Fibroblast of the conjunctiva (primary cell): Measurements from ENCODE around the gene ISG15.
"Not testable (repeated sequence)": the region's sequence is repeated elsewhere in the genome, so short reads cannot be mapped to it uniquely, and the experiment has no call there.

Experiments
- DNase-seq: peaks from one replicate; pipeline ENCODE4 v3.0.0-alpha.2; 2010; ENCODE audit warnings: low read depth

Gene ISG15

DNA sequence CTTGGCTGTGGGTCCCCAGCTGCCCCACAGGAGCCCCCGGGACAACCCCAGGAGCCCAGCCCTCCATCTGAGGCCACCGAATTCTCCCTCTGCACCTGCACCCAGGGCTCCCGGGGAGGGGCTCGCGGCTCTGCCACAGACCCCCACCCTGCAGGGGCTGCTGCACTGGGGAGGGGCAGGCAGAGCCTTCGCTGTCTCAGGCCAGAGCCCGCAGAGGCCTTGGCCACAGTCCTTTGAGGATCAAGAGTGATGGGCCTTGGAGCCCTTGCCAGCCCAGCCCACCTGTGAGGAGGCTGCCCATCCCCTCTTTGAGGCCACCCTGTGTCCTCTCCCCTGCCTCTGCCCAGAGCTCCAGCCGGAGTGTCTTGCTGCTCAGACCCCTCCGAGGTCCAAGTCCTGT lies 37.9 kb upstream of the ISG15 start:
- DNase-seq = no peak

DNA sequence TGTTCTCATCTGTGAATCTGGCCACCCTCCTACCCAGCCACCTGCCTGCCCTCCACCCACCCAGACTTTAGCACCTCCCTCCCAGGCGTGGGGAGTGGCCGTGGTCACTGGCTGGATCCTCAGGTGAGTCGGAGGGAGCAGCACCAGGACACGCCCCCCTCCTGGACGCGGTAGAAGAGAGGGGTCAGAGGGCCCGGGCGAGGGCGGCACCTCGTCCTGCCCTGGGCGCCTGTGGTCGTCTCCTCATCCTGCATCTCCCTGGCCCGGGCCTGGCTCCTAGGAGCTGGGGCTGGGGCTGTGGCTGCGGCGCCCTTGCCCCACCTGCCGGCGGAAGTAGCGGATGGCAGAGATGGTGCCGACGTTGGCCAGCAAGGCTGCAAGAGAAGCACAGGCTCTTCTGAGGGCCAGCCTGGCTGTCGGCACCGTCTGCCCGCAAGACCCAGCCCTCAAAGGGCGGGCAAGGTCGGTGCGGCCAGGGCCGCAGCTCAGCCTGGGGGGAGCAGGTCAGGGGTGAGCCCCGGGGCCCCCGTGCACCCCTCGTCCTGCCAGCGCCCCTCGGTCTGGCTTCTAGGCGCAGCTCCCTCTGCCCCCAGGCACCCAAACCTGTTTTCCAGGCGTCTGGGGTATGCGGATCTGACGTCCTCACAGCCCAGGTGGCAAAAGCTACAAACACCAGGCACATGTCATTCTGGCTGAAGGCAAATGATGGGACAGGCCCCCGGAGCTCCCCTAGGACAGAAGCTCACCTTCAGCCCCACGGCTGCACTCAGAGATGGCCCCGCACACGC lies 37.2 kb upstream of the ISG15 start:
- peak; percentile 24 for DNase-seq

DNA sequence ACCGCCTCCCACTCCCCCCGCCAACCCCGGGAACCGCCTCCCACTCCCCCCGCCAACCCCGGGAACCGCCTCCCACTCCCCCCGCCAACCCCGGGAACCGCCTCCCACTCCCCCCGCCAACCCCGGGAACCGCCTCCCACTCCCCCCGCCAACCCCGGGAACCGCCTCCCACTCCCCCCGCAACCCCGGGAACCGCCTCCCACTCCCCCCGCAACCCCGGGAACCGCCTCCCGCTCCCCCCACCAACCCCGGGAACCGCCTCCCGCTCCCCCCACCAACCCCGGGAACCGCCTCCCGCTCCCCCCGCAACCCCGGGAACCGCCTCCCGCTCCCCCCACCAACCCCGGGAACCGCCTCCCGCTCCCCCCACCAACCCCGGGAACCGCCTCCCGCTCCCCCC lies 36.5 kb upstream of the ISG15 start:
- DNase-seq = not testable (repeated sequence)

DNA sequence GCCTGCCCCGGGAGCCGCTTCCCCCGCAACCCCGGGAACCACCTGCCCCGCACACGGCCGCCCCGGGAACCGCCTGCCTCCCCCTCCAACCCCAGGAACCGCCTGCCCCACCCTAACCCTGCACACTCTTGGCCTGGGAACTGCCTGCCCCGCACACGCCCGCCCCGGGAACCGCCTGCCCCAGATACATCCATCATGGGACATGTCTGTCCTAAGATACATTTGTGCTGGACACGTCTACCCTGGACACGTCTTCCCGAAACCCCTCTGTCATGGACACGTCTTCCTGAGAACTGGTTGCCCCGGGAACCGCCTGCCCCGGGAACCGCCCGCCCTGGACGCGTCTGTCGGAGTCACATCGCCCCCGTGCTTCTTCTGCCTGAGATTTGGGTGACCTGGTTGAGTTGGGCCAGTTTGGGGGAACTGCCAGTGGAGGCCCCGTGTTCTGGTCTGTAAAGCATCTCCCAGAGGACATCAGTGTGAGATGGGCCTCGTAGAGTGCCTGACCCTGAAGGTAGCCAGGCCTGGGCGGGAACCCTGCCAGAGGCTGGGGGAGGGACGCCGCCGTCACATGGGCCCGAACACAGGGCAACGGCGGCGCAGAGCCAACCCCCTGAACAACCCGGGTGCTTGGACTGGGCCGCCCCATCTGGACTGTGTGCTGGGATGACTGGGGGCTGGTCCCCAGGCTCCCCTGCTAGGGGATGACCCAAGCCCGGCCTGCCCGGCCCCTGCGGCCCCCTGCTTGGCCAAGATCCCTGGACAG lies 35.0 kb upstream of the ISG15 start:
- no peak for DNase-seq

DNA sequence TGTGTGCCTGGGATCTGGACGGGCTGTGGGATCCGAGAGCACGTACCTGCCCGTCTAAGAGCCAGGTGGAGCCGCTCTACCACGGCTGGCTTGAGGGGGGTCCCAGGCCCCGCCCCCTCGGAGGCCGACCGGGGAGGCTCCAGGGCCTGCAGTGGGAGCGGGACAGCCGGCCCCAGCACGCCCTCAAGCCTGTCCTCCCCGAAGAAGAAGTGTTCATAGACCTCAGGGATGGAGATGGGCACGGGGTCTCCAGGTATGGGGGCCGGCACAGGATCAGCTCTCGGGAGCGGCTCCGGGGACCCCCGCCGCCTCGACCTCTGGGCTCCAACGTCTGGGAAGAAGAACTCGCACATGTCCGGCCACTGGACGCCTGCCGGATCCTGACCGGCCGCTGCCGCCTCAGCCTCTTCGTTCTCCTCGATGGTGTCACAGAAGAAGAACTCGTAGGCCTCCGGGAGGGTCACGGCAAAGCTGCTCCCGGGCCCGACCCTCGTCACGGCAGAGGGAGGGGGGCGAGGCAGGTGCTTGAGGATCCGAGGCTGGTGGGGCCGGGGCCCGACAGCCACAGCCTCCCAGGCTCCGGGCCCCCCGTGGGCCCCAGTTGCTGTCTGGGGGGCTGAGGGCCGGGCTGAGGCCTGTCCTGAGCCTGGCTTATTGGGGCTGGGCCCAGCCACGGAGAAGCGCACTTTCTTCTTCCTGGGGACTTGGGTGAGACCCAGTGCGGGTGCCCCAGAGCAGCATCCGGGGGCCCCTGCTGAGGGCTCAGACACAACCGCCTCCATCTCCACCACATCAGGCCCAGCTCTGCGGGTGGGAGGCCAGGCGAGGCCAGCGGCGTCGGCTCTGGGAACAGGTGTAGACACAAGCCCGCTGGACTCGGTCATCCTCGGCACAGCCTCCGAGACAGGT lies 34.2 kb upstream of the ISG15 start:
- no peak for DNase-seq

DNA sequence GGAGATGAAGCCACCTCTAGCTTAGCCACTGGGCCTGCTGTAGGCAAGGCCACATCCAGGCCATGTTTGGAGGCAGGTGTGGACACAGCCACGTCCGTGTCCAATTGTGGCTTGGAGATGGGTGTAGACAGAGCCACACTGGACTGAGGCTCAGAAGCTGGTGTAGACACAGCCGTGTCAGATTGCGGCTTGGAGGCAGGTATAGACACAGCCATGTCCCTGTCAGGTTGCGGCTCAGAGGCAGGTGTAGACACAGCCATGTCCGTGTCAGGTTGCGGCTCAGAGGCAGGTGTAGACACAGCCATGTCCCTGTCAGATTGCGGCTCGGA lies 33.6 kb upstream of the ISG15 start:
- no peak for DNase-seq

DNA sequence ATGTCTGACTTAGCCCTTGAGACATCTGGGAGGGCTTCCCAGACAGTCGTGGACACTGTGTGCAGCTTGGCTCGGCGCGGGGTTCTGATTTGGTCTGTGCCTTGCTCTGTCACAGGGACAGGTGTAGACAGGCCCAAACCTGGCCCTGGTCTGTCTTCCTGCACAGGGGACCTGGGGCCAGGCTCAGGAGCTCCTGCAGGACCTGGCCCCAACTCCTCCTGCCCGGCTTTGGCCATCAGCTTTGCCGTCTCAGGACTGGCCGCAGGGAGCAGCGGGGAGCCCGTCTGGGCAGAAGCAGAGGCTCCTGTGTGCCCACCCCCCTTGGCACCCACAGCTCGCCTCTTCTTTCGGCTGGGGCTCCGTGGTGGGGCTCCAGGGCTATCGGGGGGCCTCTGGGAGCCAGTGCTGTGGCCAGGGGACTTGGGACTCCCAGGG lies 33.1 kb upstream of the ISG15 start:
- no peak for DNase-seq

DNA sequence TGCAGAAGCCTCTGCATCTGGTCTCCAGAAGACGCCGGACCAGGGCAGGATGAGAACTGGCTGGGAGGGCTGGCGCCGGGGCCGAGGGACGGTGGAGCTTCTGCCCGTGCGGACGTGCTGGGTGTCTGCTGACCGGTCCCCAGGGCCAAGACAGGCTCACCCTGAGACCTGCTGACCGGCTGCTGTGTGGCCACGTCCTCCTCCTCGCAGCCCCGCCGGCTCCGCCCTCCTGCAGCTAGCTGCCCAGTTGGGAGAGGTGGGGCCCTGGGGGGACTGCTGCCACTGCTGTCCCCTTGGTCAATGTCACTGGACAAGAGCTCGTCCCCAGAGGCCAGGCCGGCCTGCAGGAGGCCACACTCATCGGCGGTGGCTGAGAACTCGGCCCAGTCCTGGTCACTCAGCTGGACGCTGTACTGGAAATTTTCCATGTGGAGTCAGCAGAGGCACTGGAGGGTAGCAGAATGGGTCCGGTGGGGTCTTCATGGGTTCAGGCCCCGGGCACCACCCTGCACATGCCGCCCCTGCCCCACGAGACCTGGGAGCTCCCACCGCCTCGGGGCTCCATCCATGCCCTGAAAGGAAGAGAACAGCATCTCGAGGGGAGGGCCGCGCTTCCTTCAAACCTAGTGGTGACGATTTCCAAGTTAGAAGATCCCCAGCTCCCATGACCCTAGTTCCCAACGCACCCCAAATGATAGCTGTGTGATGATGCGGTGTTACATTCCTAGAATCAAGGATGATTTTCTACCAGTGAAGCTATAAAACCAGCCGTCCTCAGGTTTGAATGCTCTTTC lies 32.5 kb upstream of the ISG15 start:
- no peak for DNase-seq

DNA sequence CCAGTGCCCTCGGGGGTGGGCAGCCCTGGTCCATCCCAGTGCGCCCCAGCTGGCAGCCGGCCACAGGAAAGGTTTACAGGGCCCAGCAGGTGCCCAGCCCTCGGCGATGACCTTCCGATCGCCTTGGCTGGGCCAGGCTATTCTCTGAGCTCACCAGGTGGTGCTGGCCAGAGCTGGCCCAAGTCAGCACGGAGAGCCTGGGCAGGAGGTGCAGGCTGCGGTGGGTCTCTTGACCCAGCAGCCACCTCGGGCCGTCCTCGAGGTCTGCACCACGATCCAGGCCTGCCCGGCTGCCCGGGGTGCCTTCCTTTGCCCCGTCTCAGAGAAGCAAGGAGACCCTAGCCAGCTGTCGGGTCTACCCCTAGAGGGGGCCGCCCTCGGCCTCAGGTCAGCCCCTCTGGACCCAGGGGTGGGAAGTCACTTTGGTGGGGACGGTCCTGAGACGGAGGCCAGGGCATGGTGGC lies 31.8 kb upstream of the ISG15 start:
- DNase-seq = no peak

DNA sequence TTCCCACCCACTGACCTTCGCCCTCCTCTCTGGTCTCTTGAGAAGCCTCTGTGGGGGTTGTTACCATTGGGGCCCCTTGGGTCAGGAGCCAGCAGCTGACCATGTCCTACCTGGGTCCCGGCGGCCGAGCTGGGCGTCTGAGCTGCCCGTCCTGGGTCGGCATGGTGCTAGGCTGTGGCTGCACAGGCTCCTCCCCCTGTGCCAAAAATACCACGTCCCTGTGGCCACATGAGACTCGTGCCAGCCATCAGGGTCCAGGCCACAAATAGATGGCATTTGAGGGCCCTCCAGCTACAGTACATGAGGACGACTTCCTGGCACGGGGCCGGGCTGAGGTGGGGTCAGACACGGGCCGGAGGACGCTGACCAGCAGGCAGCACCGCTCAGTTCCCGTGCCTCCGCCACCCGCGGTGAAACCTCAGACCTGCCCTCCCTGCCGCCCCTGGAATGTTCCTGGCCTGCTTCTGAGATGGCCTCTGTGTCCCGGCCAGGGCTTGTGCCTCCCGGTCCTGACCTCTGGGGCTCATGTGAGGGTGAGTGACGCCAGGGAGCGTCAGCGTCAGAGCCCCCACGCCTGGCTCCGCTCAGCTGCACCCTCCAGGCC lies 31.2 kb upstream of the ISG15 start, which contains the start of gene PERM1:
Gene PERM1, minus strand, starts transcription at position 139 of the 604 bp plus-strand sequence. CDS start 1,064 bp downstream, outside the sequence.
- no peak for DNase-seq

DNA sequence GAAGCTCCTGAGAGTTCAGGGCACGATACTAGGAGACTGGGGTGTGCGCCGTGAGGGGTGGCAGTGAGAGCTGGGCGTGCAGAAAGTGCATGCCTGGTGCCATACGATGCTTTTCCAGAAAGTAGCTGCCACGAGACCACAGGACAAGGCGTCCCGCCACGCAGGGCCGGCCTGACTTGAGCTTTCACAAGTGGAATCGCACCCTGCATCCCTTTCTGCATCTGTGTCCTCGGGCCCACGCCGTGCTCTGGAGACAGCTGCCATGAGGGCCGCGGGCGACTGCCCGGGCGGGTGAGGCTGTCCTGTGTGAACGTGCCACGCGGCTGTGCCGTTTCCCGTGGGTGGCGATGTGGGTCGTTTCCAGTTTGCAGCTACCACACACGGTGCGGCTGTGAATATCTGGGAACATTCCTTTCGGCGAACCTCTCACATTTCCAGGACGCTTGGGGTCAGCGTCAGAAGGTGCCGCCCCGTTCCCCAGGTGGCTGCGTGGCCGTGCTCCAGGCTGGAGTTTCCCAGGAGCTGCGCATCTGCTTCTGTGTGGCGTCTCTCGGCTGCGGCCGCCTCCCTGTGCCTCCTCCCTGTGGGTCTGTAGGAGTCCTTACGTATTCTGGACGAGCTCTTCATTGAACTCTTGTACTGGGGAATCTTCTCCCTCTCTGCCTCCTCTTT lies 30.4 kb upstream of the ISG15 start:
- DNase-seq = no peak

DNA sequence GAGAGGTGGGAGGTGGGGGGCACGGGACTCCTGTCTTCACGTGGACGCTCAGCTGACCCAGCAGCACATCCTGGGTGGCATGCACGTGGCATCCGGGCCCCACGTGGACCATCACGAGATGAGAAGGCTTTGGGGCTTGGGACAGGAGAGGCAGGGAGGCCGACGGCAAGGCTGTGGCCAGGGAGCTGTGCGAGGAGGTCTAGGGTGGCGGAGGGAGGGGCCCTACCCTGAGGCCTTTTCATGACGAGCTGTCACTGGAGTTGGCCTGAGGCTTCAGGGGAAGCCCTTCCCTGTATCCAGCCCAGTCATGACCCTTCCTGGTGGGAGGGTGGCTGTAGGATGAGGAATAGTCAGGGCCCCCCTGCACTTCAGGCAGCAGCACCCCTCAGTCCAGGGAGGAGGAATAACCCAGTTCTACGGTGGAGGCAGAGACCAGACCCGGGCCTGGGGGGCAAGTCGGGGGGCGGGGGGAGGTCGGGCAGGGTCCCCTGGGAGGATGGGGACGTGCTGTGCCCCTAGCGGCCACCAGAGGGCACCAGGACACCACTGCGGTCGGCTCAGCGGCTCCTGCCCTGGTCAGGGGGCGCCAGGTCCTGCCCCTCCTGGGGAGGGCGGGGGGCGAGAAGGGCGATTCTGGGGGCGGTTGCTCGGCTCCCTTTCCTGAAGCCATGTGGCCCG lies 29.4 kb upstream of the ISG15 start:
- DNase-seq = no peak

DNA sequence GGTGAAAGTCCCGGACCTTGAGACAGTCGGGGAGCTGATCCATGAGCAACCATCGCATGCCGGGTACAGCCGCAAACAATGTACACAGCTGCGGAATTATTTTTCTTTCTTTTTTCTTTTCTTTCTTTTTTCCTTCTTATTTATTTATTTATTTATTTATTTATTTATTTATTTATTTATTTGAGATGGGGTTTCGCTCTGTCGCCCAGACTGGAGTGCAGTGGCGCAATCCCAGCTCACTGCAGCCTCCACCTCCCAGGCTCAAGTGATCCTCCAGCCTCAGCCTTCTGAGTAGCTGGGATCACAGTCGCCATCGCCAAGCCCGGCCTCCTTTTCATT lies 28.9 kb upstream of the ISG15 start:
- no peak for DNase-seq

DNA sequence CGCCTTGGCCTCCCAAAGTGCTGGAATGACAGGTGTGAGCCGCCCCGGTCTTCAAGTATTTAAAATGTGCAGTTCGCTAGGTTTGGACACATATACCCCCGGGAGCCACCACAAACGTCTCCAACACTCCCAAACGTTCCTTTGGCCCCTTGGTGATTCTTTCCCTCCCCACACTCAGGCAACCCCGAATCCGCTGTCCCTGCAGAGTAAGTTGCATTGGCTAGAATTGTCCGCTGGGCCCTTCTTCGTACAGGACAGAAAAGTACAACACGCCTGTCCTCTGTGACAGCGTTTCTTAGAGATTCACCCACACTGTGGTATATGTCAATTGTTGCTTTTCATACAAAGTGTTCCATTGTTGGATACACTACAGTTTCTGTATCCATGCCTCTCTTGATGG lies 28.2 kb upstream of the ISG15 start:
- no peak for DNase-seq

DNA sequence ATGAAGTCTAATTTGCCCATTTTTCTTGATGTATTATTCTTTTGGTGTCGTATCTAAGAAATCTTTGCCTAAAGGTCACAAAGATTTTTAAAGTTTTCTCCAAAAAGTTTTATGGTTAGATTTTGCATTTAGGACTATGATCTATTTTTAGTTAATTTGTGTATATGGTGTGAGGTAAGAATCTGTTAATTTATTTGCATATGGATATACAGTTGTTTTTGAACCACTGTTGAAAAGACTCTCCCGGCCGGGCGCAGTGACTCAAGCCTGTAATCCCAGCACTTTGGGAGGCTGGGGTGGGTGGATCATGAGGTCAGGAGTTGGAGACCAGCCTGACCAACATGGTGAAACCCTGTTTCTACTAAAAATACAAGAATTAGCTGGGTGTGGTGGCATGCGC lies 25.2 kb upstream of the ISG15 start:
- not testable (repeated sequence) for DNase-seq

DNA sequence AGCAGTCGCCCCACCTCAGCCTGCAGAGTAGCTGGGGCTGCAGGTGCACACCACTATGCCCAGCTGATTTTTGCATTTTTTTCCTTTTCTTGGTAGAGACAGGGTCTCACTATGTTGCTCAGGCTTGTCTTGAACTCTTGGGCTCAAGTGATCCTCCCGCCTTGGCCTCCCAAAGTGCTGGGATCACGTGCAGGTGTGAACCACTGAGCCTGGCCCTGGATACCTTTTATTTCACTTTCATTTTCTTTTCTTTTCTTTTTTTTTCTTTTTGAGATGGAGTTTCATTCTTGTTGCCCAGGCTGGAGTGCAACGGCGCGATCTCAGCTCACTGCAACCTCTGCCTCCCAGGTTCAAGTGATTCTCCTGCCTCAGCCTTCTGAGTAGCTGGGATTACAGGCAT lies 22.0 kb upstream of the ISG15 start:
- not testable (repeated sequence) for DNase-seq

DNA sequence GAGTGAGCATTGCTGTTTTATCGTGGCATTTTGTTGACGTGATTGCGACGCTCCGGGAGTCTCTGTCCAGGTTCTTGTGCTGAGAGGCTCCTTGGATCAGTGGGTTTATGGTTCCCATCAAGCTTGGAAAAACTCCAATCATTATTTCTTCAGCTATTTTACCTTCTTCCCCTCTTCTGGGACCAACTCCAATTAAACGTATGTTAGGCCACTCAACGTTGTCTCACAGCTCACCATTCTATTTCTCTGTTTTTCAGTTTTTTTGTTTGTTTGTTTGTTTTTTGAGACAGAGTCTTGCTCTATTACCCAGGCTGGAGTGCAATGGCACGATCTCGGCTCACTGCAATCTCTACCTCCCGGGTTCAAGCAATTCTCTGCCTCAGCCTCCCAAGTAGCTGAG lies 21.4 kb upstream of the ISG15 start:
- no peak for DNase-seq

DNA sequence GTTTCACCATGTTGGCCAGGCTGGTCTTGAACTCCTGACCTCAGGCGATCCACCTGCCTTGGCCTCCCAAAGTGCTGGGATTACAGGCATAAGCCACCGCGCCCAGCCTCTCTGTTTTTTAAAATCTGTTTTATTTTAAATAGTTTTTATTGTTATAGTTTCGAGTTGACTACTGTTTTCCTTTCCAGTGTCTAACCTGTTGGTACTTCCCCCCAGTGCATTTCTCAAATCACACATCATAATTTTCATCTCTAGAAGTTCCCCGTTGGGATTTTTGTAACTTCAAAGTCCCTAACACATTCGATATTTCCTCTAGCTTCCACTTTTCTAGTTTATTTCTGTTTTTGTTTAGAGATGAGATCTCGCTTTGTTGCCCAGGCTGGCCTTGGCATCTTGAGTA lies 20.9 kb upstream of the ISG15 start:
- DNase-seq = no peak

DNA sequence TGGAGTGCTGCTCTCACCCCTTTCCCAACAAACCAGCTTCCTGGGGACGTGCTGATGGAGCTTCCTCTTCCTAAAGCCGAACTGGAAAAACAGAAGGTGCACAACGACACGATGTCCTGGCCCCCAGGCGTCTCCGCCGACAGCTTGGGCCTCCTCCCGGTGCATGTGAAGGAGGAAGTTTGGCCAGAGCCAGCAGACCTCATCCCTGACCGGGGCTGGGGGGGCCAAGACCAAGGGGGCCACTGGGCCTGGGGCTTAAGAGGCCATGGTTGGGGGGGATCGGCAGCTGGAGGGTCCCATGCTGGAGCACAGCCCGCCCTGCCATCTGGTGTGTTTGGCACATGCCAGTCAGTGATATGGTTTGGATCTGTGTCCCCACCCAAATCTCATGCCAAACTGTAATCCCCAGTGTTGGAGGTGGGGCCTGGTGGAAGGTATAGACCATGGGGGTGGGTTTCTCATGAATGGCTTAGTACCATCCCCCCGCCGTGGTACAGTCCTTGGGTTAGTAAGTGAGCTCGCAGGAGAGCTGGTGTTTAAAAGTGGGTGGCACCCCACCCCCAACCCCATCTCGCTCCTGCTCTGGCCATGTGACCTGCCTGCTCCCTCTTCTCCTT lies 19.8 kb upstream of the ISG15 start:
- no peak for DNase-seq

DNA sequence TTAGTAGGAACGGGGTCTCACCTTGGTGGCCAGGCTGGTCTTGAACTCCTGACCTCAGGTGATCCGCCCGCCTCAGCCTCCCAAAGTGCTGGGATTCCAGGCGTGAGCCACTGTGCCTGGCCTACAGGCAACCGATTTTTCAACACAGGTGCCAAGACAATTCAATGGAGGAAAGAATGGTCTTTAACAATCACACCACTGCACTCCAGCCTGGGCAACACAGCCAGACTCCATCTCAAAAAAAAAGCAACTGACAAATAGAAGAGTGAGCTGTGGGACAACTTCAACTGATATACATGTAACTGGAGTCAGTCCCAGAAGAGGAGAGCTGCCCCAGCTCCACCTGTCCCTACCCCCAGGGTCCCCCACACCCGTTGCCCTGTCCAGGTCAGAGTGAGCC lies 18.8 kb upstream of the ISG15 start:
- DNase-seq = not testable (repeated sequence)
